ENCODE results near the gene NPHP4. TPM values are rescaled to one million over a fixed set of nuclear protein-coding genes. Genes with fewer than 3 reads are reported as not detected.

NPHP4 gene
- total and polyA plus RNA-seq, 2 donors (not counting 3 experiments of a cell fraction or from before 2014, with no cell fraction given), result 4.4 to 11.7 TPM

DNA sequence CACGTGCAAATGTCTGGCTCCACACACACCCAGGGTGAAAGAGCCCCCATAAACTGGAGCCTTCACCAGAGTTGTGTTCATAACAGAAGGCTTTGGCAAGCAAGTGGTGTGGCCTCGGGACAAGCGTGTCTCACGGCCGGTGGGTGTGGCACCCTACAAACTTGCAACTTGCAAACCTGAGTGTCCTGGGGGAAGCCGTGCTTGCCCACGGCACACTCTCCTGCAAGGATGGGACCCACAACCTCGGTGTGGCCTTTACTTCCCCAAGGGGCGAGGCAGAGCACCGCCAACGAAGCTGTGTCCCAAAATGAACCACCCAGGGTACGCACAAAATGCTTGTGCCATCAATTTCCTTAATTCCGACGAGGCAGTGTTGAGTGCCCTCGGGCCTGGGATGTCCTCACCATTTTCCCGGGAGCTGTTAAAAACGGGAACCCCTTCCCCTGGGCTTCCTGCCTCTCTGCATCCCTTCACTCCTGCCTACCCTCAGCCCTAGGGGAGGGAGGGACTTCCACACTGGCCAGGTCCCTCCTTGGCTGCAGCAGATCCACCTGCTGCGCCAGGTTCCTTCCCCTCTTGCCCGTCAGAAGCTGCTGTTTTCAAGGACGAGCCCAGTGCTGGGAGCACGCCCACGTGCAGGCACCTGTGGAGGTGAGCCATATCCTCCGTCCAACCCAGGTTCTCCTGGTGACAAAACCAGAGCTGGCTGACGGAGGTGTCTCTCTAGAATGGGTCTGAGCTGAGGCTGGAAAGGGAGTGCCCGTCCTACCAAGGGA, 111.4 kb downstream of the NPHP4 start:
- H3K4me2 ChIP-seq (ENCODE audit: insufficient read depth, low read length), result no peak overlapping the region
- no peaks in the 10 kb centered on the region for H3K79me2 ChIP-seq (ENCODE audit: control insufficient read depth, insufficient read depth, low read length)
- H3K9me1 ChIP-seq (replicated peaks; ENCODE audit: control insufficient read depth, extremely low read depth, insufficient read depth, low read length), result no peaks in the 10 kb centered on the region
- BruUV-seq (replicated peaks), result no TSS peak
- H2AFZ ChIP-seq (ENCODE audit: low read depth, low read length), result no peak overlapping the region
- no peak for FAIRE-seq
- H3K36me3 ChIP-seq (ENCODE audit: control insufficient read depth in 2 of 2, extremely low read depth in 1 of 2, insufficient read depth in 2 of 2, low read length in 2 of 2), result no peaks in the 10 kb centered on the region
- no peaks in the 10 kb centered on the region for H3K27me3 ChIP-seq (ENCODE audit: control insufficient read depth in 2 of 2, insufficient read depth in 2 of 2, low read length in 2 of 2)
- dilution Hi-C loops (cut with MboI; ENCODE audit: extremely low pct_ligation_motif_present, low sequenced_read_pairs) (no loop called here), intact Hi-C loops (cut with micrococcal nuclease) (no loop called here)
- DNase-seq (ENCODE audit: low read depth, low spot score), result no peak
- H3K27ac ChIP-seq (ENCODE audit: insufficient read depth, low read depth, low read length), result no peak overlapping the region
- TF ChIP-seq MYC (IDR thresholded peaks at IDR 0.05; ENCODE audit: low read depth, low read length) (no peak), EZH2 (IDR thresholded peaks at IDR 0.05; ENCODE audit: borderline replicate concordance, low read depth, low read length, severe bottlenecking) (no peak), JUN (IDR thresholded peaks at IDR 0.05; ENCODE audit: borderline replicate concordance, insufficient read depth, insufficient read length, low read depth) (no peak), POLR2AphosphoS5 (IDR thresholded peaks at IDR 0.05; ENCODE audit: insufficient read depth, low read depth, low read length) (no peak), GATA2 (IDR thresholded peaks at IDR 0.05; ENCODE audit: insufficient read depth, insufficient read length, low read depth, low read length) (no peak), FOS (IDR thresholded peaks at IDR 0.05; ENCODE audit: borderline replicate concordance, insufficient read depth, low read length) (no peak), POLR2A (IDR thresholded peaks at IDR 0.05; ENCODE audit: low read depth, low read length) (no peak)
- TF ChIP-seq, protein P1, sequence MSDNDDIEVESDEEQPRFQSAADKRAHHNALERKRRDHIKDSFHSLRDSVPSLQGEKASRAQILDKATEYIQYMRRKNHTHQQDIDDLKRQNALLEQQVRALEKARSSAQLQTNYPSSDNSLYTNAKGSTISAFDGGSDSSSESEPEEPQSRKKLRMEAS (IDR thresholded peaks at IDR 0.05; ENCODE audit: insufficient read depth, insufficient read length), result no peak
- TF ChIP-seq, protein P2, sequence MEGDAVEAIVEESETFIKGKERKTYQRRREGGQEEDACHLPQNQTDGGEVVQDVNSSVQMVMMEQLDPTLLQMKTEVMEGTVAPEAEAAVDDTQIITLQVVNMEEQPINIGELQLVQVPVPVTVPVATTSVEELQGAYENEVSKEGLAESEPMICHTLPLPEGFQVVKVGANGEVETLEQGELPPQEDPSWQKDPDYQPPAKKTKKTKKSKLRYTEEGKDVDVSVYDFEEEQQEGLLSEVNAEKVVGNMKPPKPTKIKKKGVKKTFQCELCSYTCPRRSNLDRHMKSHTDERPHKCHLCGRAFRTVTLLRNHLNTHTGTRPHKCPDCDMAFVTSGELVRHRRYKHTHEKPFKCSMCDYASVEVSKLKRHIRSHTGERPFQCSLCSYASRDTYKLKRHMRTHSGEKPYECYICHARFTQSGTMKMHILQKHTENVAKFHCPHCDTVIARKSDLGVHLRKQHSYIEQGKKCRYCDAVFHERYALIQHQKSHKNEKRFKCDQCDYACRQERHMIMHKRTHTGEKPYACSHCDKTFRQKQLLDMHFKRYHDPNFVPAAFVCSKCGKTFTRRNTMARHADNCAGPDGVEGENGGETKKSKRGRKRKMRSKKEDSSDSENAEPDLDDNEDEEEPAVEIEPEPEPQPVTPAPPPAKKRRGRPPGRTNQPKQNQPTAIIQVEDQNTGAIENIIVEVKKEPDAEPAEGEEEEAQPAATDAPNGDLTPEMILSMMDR (IDR thresholded peaks at IDR 0.05; ENCODE audit: extremely low read depth in 1 of 2, insufficient read depth in 1 of 2, low read depth in 1 of 2, low read length in 2 of 2), result no peak
- H3K9ac ChIP-seq (replicated peaks; ENCODE audit: extremely low read depth, insufficient read depth, low read length), result no peak overlapping the region
- ChIA-PET POLR2A (no interaction called here), CTCF (no interaction called here)
- H3K4me3 ChIP-seq (replicated peaks in 1 of 3; ENCODE audit: insufficient read depth in 1 of 3, low read depth in 1 of 3, low read length in 3 of 3), result no peak overlapping the region
- no peaks in the 10 kb centered on the region for H4K20me1 ChIP-seq (replicated peaks; ENCODE audit: control insufficient read depth, extremely low read depth, insufficient read depth, low read length)
- no peaks in the 10 kb centered on the region for H3K9me3 ChIP-seq (replicated peaks; ENCODE audit: control insufficient read depth, insufficient read depth, low read length)
- no peaks in the 10 kb centered on the region for H3K4me1 ChIP-seq (ENCODE audit: control insufficient read depth, extremely low read depth, insufficient read depth, low read length)

Data from endothelial cell of umbilical vein (primary cell).